HG03095 (cell line): ENCODE data around the gene CFAP206.
"Not testable (repeated sequence)": the region's sequence is repeated elsewhere in the genome, so short reads cannot be mapped to it uniquely, and the experiment has no call there.

Source experiments
- ATAC-seq: cut with Tn5 transposase; IDR thresholded peaks from one replicate; pipeline ENCODE4 v1.9.1; 2021; ENCODE audit warnings: moderate library complexity; ENCODE audit not compliant: unreplicated experiment

CFAP206 gene

GRCh38 chr6:87421576-87421975 is 13.8 kb downstream of the CFAP206 start:
- ATAC-seq: no peak

- ATAC-seq: no peak
These were observed 19.0 kb downstream of the CFAP206 start for GRCh38 chr6:87426789-87427188.

- no peak for ATAC-seq
These were observed 22.7 kb downstream of the CFAP206 start for GRCh38 chr6:87430499-87430898.

GRCh38 chr6:87431263-87431662 is 23.5 kb downstream of the CFAP206 start:
- no peak for ATAC-seq

DNA sequence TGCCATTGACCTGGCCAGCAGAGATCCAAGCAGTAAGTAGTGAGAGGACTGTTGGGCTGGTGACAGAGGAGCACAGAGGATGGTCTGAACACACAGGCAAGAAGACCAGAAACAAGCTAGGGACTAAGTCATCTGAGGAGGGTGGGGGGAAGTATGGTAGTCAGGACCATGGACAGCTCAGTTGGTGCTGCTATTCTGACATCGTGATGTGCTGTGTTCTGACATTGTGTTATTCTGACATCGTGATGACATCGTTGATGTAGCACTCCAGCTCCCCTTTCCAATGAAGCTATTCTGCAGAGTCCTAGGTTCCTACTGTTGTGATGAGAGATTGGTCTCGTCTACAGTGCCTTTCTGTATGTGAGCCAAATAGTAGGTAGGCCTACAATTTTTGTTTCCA is 28.7 kb downstream of the CFAP206 start:
- ATAC-seq: no peak

DNA sequence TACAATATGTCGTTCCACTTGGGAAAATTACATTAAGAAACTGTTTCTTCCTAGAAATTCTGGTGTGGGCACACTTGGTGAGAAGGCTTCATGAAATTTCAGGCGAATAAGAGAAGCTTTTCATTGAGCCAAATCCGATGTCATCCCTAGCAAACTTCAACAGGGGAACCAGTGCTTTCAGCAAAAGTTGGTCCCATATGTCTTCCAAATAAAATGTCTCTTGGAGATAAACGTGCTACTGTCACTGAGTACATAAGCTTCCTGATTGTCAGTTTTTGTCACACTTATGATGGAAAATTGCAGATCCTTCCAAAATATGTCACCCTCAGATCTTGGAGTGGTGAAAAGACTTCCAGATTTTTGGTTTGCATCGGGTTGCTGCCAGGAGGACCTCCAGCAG is 33.9 kb downstream of the CFAP206 start:
- no peak for ATAC-seq

DNA sequence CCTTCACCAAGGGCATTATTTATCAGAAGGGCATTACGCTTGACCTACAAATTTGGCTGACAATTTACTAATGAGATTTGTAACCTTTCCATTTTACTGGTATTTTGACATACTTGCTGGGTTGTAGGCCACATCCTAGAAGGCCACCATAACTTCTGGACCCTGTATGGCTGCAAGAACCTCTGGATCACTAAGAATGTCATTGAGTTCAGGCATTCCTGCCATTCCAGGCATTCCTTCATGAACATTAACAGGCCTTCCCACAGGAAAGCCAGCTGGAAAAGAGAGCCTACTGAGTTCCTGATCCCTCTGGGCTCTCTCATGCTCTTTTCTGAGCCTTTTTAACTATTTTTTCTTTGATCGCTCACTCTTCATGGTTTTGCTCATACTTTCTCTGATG is 36.6 kb downstream of the CFAP206 start:
- no peak for ATAC-seq

DNA sequence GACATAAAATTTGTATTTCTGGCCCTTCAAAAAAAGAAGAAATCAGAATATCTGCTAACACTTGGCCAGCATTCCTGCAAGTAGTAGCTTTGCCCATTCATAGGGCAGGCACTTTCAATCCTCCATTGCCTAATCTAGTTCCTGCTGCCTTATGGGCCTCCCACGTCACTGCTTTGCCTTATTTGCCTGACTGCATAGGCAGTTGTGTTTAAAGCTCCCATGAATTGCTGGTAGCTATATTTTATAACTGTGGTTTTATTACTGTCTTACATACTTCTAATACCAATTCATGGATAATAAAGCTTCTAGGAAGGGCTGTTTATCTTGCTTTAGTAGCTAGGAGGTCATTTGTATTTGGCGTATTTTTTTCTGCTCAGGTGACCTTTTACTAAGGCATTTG is 57.3 kb downstream of the CFAP206 start:
- ATAC-seq: no peak

DNA sequence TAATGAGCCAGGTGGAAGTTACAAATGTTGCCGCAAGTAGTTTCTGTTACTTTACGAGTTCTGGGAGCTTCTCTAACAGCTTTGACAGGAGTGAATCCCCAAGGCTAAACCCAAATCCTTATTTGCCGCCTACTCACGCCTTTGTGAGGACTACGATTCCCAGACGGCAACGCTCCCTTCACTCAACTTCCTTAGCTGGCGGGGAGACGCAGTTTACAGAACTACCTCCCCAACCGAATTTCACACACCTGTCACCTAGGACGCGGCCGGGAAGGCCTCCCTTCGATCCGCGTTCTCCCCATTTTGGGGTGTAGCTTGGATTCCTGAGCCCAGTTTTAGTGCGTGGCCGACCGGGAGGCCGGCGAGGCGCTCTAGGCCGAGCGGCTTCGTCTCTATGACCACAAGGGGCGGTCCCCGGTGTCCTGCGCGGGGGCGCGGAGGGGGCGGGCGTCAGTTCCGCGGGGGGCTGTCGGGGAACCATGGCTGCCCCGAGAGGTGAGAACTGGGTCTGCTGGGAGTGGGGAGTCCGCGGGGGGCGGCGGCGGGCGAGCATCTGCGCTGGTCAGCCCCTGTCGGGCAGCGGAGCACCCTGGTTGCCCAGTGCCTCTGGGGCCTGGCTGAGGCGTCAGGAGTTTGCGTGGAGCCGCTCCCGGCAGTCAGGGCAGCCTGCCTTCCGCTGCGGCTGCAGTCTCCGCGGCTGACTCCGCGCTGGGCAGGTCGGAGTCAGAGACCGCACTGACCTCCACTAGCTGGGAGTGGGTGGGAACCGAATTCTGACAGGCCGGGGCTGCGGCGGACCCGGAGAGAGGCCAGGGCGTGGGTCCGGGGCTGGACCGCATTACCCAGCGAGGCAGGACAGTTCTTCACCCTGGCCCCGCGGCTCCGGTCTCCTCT is 65.0 kb downstream of the CFAP206 start, which contains the start of gene SLC35A1:
SLC35A1 (plus strand) TSS at position 450 of the 894 bp plus-strand sequence; CDS start at position 480, 30 bp downstream.
- ATAC-seq: peak; percentile 96

DNA sequence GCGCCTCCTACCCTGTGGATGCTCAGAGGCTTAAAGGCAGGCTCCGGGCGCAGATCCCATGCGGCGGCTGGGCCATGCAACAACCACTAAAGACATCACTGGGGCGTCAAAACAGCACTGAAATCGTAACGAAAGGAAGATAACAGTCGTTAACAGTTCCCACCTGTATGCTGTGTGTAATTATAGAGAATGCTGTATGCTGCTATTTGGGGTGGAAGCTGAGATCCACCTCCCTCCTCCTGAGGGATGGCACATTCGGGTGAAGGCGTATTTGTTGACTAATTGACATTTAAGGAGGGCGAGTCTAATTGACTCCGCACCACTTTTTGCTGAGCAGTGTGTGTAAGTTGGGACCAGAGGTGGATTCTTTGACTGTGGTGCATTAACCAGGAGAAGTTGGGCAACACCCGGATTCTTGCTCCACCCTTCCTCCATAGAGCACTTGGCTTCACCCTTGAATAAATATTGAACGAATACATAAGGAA is 65.7 kb downstream of the CFAP206 start:
- ATAC-seq: peak; percentile 63

GRCh38 chr6:87481931-87482330 is 74.2 kb downstream of the CFAP206 start:
- ATAC-seq: no peak

DNA sequence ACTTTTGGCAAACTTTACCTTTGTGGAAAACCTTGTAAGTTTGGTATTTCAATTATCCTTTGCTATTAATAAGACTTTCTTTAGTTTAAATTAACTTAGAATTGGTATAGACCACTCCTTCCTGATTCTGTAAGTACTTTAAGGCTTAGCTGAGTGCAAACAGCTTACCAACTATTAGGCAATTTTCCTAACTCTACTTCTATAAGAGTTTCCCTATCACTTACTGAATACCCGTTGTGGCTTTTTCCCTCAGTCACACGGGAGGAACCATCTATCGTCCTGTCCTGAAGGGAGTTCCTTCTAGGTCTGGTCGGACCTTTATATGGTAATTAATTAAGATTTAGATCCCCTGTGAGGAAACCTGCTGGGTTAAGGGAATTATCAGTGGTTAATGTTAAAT is 74.6 kb downstream of the CFAP206 start:
- ATAC-seq: no peak

- ATAC-seq: no peak
These were observed 76.2 kb downstream of the CFAP206 start for GRCh38 chr6:87483929-87484328.

- ATAC-seq: no peak
These were observed 76.7 kb downstream of the CFAP206 start for GRCh38 chr6:87484491-87484890.

GRCh38 chr6:87487555-87487954 is 79.8 kb downstream of the CFAP206 start:
- no peak for ATAC-seq

DNA sequence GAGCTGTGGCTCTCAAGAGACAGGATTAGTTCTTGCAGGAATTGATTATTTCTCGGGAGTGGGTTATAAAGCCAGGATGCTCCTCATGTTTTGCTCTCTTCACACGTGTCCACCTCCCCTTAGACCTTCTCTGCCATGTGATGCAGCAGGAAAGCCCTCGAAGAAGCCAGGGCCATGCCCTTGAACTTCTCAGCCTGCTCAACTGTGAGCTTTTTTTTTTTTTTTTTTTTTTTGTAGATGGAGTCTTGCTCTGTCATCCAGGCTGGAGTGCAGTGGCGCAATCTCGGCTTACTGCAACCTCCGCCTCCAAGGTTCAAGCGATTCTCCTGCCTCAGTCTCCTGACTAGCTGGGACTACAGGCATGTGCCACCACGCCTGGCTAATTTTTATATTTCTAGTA is 81.6 kb downstream of the CFAP206 start:
- ATAC-seq: not testable (repeated sequence)

DNA sequence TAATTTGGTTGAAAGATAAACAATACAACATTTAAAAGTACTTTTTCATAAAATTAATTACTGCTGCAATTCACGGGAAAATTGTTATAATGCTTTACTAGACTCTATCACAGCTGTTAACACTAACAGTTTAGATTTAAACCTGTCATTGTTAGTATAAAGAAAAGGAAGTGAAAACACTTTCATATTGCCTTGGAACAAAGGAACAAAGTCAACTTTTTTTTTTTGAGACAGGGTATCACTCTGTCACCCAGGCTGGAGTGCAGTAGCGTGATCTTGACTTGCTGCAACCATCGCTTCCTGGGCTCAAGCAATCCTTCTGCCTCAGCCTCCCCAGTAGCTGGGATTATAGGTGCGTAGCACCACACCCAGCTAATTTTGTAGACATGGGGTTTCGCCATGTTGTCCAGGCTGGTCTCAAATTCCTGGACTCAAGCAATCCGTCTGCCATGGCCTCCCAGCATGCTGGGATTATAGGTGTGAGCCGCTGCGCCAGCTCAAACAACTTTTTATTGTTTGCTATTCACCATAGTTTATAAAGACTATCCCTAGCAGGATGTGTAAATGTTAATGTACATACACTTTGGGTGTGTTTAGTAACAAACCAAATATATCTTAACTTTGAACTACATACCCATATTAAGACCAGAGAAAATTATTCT is 87.1 kb downstream of the CFAP206 start:
- ATAC-seq: peak; percentile 91

- no peak for ATAC-seq
These were observed 90.3 kb downstream of the CFAP206 start for GRCh38 chr6:87498048-87498447.

DNA sequence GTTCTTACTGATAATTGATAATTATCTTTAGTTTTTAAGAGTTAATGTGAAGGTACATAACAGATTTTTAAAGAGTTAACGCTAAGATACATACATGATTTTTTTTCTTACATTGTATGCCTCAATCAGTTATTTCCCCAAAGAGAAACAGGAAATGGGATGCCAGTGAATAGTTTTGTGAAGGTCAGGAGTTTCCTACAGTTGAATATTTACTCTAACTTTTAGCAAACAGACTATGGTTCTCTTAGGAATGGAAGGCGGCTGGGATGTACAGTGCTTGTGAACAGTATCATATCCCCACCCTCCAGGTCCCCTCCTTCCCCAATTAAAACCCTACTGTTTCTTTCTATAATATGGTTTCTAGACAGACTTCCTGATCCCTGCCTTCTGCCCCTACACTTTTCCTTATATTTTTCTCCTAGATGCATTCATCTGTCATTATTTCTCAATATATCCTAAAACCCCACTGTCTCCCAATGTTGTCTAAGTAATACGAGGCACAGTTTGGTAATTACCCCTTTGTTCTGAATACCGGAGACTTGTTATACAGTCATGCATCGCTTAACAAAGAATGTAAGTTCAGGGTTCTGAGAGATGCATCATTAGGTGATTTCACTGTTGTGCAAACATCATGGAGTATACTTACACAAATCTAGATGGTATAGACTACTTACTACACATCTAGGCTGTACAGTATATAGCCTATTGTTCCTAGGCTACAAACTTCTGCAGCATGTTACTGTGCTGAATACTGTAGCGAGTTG is 94.2 kb downstream of the CFAP206 start:
- ATAC-seq: no peak

GRCh38 chr6:87504441-87504840 is 96.7 kb downstream of the CFAP206 start:
- no peak for ATAC-seq
